ES-I3 (cell line): ENCODE results near the gene TGFB2.

Experiments used
- H3K36me3 ChIP-seq: 2 replicates; pipeline ENCODE4 v1.6.1; 2013; ENCODE audit warnings: mild to moderate bottlenecking, low read length, control low read depth, moderate library complexity; ENCODE audit not compliant: insufficient read depth
- H3K4me1 ChIP-seq: 2 replicates; pipeline ENCODE4 v1.6.1; 2013; ENCODE audit warnings: mild to moderate bottlenecking, control low read depth, low read length; ENCODE audit not compliant: insufficient read depth
- H3K9ac ChIP-seq: 2 replicates; pipeline ENCODE4 v1.6.1; 2013; ENCODE audit warnings: low read depth, mild to moderate bottlenecking, low read length, moderate library complexity
- H3K9me3 ChIP-seq: 2 replicates; pipeline ENCODE4 v1.6.1; 2013; ENCODE audit warnings: mild to moderate bottlenecking, low read length, moderate library complexity; ENCODE audit not compliant: control insufficient read depth, insufficient read depth

TGFB2 gene

DNA sequence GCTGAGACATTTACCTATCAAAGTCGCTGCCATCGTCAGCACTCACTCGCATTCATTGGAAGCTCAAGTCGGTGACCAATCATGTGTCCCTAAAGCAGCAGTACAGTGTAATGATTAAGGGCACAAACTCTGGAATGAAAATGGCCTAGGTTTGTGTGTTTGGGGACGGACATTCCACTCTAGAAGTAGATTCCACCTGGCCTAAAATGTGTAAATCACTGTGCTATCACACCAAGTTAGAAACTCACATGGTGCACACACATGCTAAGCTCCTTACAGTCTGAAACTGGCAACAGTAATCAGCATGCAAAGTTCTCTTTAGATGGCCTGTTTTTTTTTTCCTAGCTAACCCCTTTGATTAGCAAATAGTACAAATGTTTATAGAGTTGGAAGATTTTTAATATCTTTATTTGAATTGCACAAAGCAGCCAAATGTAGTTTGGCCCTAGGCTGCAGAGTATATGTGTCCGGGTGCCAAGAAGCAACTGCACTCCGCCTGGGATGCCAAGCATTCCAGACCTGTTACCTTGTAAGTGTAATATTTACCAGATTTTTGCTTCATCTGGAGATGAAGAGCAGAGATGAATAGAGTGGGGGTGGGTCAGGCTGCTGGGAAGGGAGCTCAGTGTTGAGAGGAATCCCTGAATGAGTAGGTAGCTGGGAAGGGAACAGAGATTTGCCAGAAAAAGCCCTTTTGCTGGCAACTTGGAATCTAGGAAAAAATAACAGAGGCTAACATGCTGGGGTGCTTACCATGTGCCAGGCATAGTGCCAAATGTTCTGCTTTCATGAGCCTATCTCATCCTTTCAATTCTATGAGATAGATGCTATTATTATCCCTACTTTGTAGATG is 35.2 kb downstream of the TGFB2 start:
- no peaks in the 10 kb centered on the region for H3K9me3 ChIP-seq
- no peak overlapping the region for H3K9ac ChIP-seq
- peaks cover 7% of the 10 kb centered on the region; the same call in 1 of the 2 replicates for H3K4me1 ChIP-seq
- no peaks in the 10 kb centered on the region for H3K36me3 ChIP-seq

DNA sequence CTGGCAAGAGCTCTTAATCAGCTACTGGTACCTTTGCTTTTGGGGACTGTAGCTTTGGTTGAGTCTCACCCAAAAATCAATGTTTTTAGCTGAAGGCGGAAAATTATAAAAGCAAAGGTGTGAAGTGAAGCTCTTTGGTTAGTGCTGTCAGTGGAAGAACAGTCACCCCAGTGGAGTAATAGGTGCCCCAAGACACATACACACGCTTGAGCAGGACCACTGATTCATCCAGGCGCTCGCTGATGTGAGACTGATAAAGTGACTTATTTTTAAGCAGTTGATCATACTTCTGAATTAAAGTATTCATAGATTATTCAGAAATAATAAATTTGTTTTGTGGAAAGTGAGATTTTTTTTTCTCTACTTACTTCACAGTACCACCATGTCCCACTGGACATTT is 37.1 kb downstream of the TGFB2 start:
- Histone ChIP-seq H3K36me3 (no peaks in the 10 kb centered on the region), H3K9me3 (no peaks in the 10 kb centered on the region), H3K4me1 (peaks cover 4% of the 10 kb centered on the region; the same call in 1 of the 2 replicates), H3K9ac (no peak overlapping the region)

DNA sequence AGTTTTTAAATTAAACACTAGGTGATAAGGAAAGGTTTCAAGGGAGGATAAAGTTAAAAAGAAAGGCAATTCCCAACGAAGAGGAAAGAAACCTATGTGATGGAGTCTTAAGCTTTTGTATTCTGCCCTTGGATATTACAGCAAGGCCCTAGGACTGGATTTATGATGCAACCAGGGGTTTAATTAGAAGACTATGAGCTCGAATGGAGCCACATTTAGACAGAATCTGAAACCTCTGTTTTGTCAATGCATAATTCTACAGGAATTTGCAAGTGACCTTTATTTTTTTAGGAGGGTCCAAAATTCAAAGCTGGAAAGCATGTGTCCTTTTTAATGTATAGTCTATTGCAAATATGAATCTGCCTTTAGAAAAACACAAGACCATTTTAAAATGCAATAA is 37.9 kb downstream of the TGFB2 start:
- Histone ChIP-seq H3K36me3 (no peaks in the 10 kb centered on the region), H3K9me3 (no peaks in the 10 kb centered on the region), H3K4me1 (no peaks in the 10 kb centered on the region; the same call in 1 of the 2 replicates), H3K9ac (no peak overlapping the region)

DNA sequence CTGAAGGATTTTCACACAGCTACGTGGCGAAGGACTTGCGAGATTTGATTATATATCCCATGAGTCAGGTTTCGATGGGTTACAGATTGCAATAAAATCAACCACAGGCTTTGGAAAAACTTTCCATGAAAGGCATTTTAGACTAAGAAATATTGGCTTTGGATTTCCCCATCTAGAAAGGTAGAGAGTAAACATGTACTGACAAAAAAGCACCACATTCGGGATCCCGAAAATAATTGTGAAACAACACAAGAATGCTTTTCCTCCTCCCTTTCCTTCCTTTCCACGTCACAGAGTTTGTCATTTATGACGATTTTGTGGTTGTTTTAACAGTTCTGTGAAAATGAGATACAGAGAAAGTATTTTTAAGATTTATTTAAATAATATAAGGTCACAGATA is 38.5 kb downstream of the TGFB2 start:
- no peaks in the 10 kb centered on the region; the same call in 1 of the 2 replicates for H3K4me1 ChIP-seq
- H3K9ac ChIP-seq = no peak overlapping the region

DNA sequence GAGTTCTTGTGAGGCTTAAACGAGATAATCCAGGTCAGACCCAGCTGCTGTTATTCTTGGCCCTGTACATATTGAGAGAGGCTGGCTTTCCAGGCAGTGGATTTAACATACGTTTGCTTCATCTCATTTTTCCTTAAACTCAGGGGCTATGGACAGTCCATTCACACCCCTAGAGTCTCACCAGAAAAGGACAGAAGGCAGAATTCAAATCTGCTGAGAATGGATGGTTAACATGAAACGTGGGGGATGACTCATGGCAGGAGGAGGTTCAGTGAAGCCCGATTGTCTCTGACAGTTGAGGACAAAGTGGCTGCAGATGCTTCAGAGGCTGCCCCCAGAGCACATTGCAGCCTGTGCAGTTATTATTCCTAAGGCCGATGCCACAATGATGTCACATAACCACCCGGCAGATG is 39.5 kb downstream of the TGFB2 start:
- Histone ChIP-seq H3K9me3 (no peaks in the 10 kb centered on the region), H3K36me3 (no peaks in the 10 kb centered on the region), H3K4me1 (no peaks in the 10 kb centered on the region; the same call in 1 of the 2 replicates), H3K9ac (no peak overlapping the region)

More for the DNA sequence above, 38.5 kb downstream of the TGFB2 start:
- no peaks in the 10 kb centered on the region for H3K36me3 ChIP-seq
- no peaks in the 10 kb centered on the region for H3K9me3 ChIP-seq

DNA sequence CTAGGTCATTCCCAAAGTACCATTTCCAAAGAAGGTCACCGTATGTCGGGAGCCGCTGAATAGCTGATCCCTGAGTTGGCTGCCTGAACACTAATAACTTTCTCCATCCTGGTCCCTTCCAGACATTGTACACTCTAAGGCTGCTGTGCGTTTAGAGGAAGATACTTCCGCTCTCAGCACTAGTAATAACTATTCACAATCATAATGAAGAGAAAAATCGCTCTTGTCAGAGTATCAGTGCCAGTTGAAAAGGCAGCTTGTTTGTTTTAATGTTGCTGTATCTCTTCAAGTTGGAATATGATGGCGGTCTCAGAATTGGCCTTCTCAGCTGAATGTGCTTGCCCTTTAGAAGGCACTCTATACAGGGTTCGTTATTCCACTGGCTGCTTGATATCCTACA is 43.5 kb downstream of the TGFB2 start:
- H3K9me3 ChIP-seq = no peaks in the 10 kb centered on the region
- no peaks in the 10 kb centered on the region for H3K36me3 ChIP-seq
- no peaks in the 10 kb centered on the region for H3K4me1 ChIP-seq
- no peak overlapping the region for H3K9ac ChIP-seq

DNA sequence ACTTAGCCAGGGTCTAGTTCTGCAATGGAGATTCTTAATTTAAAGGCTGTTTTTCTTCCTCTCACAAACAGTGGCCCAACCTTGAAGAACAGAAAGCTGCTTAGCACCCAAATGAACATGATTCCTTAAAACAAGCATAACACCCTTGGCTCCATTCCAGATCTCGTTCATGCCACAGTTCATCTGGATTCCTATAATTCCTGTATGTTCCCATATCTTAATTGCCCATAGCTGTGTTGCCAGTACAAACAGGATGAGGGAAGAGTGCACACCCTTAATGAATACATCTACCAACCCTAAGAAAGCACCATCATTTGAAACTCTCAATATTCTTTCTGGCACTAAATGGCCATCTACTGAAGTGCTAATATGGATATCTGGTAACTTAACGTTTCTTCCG is 45.5 kb downstream of the TGFB2 start:
- Histone ChIP-seq H3K9me3 (no peaks in the 10 kb centered on the region), H3K4me1 (no peaks in the 10 kb centered on the region), H3K9ac (no peak overlapping the region), H3K36me3 (no peaks in the 10 kb centered on the region)

DNA sequence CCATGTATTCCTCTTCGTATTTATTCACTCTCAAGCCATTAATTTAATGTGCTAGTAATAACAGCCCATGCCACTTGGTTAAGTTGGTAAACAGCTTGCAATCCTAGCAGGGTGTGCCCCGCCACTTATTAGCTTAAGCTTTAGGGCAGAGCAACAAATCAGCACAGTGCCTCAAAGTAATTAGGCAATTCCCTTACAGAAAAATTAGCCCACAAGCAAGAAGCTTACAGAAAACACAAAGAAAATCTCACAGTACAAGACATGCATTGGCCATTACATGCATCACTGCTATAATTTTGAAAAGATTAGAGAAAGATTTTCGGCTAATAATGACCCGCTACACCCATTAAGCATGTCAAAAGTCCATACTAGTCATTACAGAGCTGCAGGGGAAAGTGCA is 47.6 kb downstream of the TGFB2 start:
- Histone ChIP-seq H3K36me3 (no peaks in the 10 kb centered on the region), H3K4me1 (no peaks in the 10 kb centered on the region), H3K9ac (no peak overlapping the region), H3K9me3 (no peaks in the 10 kb centered on the region)

DNA sequence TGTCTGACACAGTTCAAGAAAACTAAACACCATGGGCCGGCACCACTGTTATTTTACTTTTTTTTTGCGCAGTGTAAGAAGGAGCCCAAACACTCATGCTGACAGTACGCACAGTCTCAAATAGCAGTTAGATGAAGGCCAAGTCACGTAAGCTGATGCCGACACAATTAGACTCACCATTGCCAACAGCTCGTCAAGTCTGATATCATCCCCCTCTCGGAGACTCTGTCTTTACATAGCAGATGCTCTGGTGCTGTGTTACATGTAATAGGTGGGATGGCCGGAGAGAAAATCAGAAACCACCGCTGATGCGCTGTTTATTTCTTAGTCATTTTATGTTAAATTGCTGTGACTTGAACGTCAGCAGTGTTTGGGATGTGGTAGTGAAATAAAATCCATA is 49.3 kb downstream of the TGFB2 start:
- Histone ChIP-seq H3K36me3 (no peaks in the 10 kb centered on the region), H3K4me1 (no peaks in the 10 kb centered on the region), H3K9ac (no peak overlapping the region), H3K9me3 (no peaks in the 10 kb centered on the region)

DNA sequence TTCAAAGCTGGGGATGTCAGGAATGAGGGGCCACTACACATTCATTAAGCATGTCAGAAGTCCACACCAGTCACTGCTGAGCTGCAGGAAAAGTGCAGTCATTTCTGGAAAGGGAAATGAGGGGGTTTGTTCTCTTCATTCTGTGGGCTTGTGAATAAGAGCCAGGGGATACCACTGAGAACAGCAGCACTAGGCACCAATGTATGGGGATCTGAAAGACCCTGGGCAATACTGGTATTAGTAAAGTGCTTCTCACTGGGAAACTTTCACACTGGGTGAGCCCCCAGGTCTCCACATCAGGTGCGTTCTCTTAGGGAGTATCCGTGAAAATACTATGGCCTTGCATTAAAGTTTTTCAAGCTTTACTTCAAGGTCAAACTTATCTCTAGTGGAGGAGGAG is 49.9 kb downstream of the TGFB2 start:
- Histone ChIP-seq H3K36me3 (no peaks in the 10 kb centered on the region), H3K4me1 (no peaks in the 10 kb centered on the region), H3K9ac (no peak overlapping the region), H3K9me3 (no peaks in the 10 kb centered on the region)

DNA sequence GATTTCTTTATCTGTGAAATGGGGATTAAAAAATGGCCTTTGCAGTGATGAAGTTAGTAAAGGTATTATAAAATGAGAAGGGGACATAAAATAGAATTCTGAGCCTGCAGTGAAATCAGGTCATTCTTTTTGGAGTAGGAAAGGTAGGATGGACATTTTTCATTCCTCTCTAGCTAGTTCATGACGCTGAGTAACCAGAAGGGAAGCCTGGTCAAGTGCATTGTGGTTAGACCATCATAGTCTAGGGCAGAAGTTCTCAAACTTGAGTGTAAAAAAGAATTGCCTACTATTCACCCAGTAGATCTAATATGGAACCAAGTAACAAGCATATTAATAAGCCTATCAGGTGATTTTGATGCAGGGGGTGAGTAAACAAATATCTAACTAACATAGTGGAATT is 50.8 kb downstream of the TGFB2 start:
- H3K36me3 ChIP-seq = no peaks in the 10 kb centered on the region
- H3K9ac ChIP-seq = no peak overlapping the region
- H3K4me1 ChIP-seq = no peaks in the 10 kb centered on the region
- H3K9me3 ChIP-seq = no peaks in the 10 kb centered on the region

DNA sequence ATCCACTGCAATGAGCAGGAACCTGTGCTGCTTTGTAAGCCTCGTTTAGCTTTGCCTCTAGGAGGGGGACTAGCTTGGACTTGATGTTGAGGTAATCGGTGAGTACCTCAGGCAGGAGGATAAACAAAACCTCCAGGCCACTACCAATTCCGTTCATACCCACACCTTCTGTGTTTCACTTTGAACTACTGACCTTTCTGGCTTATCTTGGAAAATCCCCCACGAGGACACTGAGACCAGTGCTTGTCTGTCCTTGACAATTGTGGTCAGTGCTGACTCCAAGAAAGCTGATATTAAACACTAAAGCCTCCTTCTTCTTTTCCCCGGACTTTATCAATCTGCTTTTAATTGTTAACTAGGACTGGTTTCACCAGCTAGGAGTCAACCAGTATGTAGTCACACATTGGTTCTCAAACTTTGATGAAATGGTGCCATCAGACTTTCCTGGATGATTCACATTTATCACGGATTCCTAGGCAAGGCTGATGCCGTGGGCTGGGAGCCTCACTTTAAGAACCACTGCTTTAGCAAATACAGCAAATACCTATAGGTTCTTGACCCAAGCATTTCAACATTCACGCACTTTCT is 52.7 kb downstream of the TGFB2 start:
- Histone ChIP-seq H3K9me3 (no peaks in the 10 kb centered on the region), H3K36me3 (no peaks in the 10 kb centered on the region), H3K4me1 (peaks cover 6% of the 10 kb centered on the region; the same call in 1 of the 2 replicates), H3K9ac (no peak overlapping the region)

DNA sequence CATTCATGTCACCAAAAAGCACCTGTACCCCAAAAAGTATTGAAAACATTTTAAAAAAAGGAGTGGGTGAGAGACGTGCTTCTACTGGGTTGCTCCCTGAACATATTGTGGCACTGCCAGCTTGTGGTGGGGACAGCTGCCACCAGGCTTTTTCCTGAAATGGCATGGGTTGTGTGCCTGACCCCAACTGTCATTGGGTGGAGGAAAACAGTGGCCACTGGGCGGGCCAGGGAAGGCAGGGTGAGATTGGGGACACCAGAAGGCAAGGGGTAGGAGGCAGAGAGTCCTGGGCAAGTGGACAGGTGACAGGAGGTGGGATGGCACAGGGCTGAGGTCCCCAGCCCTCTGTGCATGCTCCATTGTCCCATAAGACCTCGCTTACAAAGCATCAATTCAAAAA is 55.5 kb downstream of the TGFB2 start:
- no peak overlapping the region for H3K9ac ChIP-seq
- H3K36me3 ChIP-seq = no peaks in the 10 kb centered on the region
- H3K4me1 ChIP-seq = peaks cover 7% of the 10 kb centered on the region; the same call in 1 of the 2 replicates
- H3K9me3 ChIP-seq = no peaks in the 10 kb centered on the region

DNA sequence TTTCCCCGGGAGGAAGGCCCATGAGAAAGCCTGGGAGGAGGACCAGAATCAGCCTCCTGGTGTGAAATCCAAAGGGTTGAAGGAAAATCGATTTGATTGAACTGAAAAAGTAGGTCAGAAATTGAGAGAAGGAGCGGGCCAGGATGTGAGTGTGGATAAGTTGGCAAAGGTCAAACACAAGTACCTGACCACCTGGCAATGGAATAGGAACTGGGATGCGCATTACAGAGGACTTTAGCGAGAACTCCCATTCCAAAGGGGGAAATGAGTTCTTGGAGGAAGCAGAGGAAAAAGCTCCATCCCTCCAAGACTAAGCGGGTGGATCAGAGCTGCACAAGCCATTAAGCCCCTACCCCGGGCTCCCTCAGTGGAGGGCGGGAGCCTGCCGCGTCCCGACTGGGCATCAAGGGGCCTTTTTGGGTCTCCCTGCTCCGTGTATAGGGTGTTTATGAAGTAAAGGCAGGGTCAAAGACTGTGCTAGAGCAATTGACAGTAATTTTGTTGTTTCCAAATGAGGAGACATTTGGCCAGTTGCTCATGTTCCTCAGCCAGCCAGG is 56.4 kb downstream of the TGFB2 start:
- H3K9me3 ChIP-seq = no peaks in the 10 kb centered on the region
- H3K9ac ChIP-seq = no peak overlapping the region
- H3K36me3 ChIP-seq = no peaks in the 10 kb centered on the region
- peaks cover 7% of the 10 kb centered on the region; the same call in 1 of the 2 replicates for H3K4me1 ChIP-seq
